ENCODE data around the gene WDFY3.

The WDFY3 gene

DNA sequence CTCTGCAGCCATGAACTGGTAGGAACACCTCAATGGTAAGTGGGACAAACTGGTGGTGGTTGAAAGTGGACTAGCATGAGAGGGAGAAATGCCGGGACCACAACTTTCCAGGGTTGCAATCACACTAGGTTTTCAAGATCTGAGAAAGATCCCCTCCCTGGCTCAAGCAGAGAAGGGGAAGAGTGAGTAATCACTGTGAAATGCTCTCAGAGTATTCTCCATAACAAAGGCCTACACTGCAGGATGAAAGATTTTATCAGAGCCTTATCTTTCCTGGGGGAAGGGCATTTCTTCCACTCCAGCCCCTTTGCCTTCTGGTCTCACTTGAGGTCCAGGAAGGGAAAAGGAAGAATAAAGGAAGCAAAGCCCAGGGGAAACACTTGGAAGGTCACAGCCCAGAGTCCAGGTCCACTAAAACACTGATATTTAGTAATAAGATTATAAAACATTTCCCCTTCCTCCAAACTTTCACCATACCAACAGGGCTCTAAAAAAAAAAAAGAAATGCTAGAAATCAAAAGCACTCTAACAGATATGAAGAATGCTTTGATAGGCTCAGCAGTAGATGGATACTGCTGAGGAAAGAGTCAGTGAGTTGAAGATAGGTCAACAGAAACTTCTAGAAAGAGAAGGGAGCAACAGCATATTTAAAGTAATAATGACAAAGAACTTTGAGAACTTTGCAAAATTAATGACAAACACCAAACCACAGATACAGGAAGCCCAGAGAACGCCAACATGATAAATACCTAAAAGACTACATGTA is 95.9 kb downstream of the WDFY3 start:
- H3K4me3 ChIP-seq (ENCODE audit: insufficient read depth, low read depth, low read length, poor library complexity, severe bottlenecking), result no peak overlapping the region
- no peaks in the 10 kb centered on the region for H3K9me3 ChIP-seq (ENCODE audit: control insufficient read depth, low read length)
- DNase-seq, result no peak
- no peaks in the 10 kb centered on the region for H3K36me3 ChIP-seq (ENCODE audit: control insufficient read depth, insufficient read depth, low read length)
- no peak overlapping the region for H3K27ac ChIP-seq (ENCODE audit: insufficient read depth, low read length, poor library complexity, severe bottlenecking)
- H3K27me3 ChIP-seq (replicated peaks; ENCODE audit: control insufficient read depth, insufficient read depth, low read length, poor library complexity, severe bottlenecking), result no peaks in the 10 kb centered on the region
- no peaks in the 10 kb centered on the region for H3K4me1 ChIP-seq (ENCODE audit: control insufficient read depth, insufficient read depth, low read length, poor library complexity, severe bottlenecking)

DNA sequence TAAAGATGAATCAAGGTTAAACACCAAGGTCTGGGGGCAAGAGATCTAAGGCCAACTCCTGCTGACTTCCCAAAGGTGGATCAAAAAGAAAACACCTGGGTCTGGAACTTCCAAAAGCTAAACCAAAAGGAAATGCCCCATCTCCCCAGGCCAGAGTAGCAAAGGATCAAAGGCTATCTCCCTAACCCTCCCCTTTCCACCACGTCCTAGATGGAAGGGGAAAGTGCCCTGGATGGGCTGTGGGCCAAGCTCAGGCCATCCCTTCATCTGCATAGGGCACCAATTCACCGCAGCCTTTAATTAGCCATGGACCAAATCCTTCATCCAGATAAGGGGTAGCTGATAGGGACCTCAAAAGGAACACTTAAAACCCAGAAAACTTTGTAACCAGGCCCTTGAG is 100.2 kb downstream of the WDFY3 start:
- no peaks in the 10 kb centered on the region for H3K9me3 ChIP-seq (ENCODE audit: control insufficient read depth, low read length)
- no peak for DNase-seq
- no peak overlapping the region for H3K4me3 ChIP-seq (ENCODE audit: insufficient read depth, low read depth, low read length, poor library complexity, severe bottlenecking)
- H3K36me3 ChIP-seq (ENCODE audit: control insufficient read depth, insufficient read depth, low read length), result no peaks in the 10 kb centered on the region
- no peak overlapping the region for H3K27ac ChIP-seq (ENCODE audit: insufficient read depth, low read length, poor library complexity, severe bottlenecking)
- H3K27me3 ChIP-seq (replicated peaks; ENCODE audit: control insufficient read depth, insufficient read depth, low read length, poor library complexity, severe bottlenecking), result no peaks in the 10 kb centered on the region
- H3K4me1 ChIP-seq (ENCODE audit: control insufficient read depth, insufficient read depth, low read length, poor library complexity, severe bottlenecking), result no peaks in the 10 kb centered on the region

DNA sequence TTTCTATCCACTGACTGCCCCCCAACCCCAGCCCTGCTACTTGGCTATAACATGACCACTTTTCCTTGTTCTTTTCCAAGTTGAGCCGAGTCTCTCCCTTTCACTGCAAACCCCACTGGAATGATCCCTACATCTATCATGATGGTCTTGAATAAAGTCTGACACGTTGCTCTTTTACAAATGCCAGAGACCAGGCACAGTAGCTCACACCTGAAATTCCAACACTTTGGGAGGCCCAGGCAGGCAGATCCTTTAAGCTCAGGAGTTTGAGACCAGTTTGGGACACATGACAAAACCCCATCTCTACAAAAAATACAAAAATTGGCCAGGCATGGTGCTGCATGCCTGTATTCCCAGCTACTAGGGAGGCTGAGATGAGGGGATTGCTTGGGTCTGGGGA is 100.9 kb downstream of the WDFY3 start:
- Histone ChIP-seq H3K36me3 (ENCODE audit: control insufficient read depth, insufficient read depth, low read length) (no peaks in the 10 kb centered on the region), H3K9me3 (ENCODE audit: control insufficient read depth, low read length) (no peaks in the 10 kb centered on the region), H3K4me1 (ENCODE audit: control insufficient read depth, insufficient read depth, low read length, poor library complexity, severe bottlenecking) (no peaks in the 10 kb centered on the region), H3K27me3 (replicated peaks; ENCODE audit: control insufficient read depth, insufficient read depth, low read length, poor library complexity, severe bottlenecking) (no peaks in the 10 kb centered on the region), H3K4me3 (ENCODE audit: insufficient read depth, low read depth, low read length, poor library complexity, severe bottlenecking) (no peak overlapping the region), H3K27ac (ENCODE audit: insufficient read depth, low read length, poor library complexity, severe bottlenecking) (no peak overlapping the region)
- DNase-seq, result no peak

DNA sequence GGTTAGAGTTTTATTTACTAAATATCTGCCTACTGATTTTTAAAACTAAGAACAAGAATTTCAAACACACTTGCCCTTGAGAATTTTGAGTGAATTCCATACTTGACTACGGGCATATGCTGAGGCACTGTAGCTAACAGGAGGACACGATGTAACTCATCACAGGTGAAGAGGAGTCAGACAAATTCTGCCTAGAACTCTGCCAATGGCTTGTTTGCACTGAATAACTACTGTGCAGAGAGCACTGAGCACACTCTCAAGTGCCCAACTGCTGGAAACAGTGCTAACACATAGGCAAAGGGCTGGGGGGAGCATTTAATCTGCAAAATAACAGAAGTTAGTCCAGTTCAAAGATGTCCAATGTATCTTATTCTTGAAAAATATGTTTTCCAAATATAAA is 104.4 kb downstream of the WDFY3 start:
- Histone ChIP-seq H3K27ac (ENCODE audit: insufficient read depth, low read length, poor library complexity, severe bottlenecking) (no peak overlapping the region), H3K4me1 (ENCODE audit: control insufficient read depth, insufficient read depth, low read length, poor library complexity, severe bottlenecking) (no peaks in the 10 kb centered on the region), H3K36me3 (ENCODE audit: control insufficient read depth, insufficient read depth, low read length) (no peaks in the 10 kb centered on the region), H3K4me3 (ENCODE audit: insufficient read depth, low read depth, low read length, poor library complexity, severe bottlenecking) (no peak overlapping the region), H3K27me3 (replicated peaks; ENCODE audit: control insufficient read depth, insufficient read depth, low read length, poor library complexity, severe bottlenecking) (no peaks in the 10 kb centered on the region), H3K9me3 (ENCODE audit: control insufficient read depth, low read length) (no peaks in the 10 kb centered on the region)
- no peak for DNase-seq

DNA sequence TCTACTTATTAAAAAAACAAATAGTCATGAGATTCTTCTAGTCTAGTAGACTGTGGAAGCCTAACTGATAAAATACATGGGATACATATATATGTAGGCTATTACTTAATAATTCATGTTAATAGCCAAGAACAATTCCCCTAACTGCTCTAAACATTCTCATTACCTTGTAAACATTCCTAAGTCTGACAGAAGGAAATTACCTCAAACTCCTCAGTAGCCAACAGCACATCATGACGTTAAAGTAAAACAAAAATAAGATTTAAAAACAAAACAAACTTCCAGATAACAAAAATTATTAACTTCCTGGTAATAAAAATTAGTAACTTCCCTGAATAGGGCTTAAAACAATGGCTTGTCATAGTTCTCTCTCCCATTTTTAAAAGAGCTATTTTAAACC is 109.2 kb downstream of the WDFY3 start:
- Histone ChIP-seq H3K4me1 (ENCODE audit: control insufficient read depth, insufficient read depth, low read length, poor library complexity, severe bottlenecking) (no peaks in the 10 kb centered on the region), H3K4me3 (ENCODE audit: insufficient read depth, low read depth, low read length, poor library complexity, severe bottlenecking) (no peak overlapping the region), H3K27me3 (replicated peaks; ENCODE audit: control insufficient read depth, insufficient read depth, low read length, poor library complexity, severe bottlenecking) (no peaks in the 10 kb centered on the region), H3K9me3 (ENCODE audit: control insufficient read depth, low read length) (no peaks in the 10 kb centered on the region), H3K27ac (ENCODE audit: insufficient read depth, low read length, poor library complexity, severe bottlenecking) (no peak overlapping the region), H3K36me3 (ENCODE audit: control insufficient read depth, insufficient read depth, low read length) (no peaks in the 10 kb centered on the region)
- DNase-seq, result no peak

DNA sequence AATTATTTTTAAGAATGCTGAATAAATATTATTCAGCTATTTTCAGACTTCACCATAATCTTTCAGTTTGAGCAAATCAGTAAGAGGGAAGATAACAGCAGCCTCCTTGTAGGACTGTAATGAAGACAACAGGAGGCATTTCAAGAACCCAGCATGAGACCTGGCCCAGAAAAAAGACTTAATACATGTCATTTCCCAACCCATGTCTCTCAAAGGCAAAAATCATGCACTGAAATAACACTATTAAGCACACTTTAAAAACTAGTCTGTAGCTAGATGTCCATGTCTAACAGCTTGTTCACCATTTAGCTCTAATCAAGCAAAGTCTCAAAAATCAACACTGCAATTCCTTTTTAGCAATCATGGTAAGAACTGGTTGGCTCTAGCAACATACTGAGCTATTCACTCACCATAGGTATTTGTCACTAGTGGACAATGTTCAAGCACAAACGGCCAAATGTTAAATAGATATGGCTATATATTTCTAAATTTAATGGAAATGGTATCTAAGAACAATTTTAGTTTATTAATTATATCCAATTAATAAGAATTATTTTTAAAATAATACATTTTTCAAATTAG is 109.9 kb downstream of the WDFY3 start:
- no peak overlapping the region for H3K27ac ChIP-seq (ENCODE audit: insufficient read depth, low read length, poor library complexity, severe bottlenecking)
- no peaks in the 10 kb centered on the region for H3K4me1 ChIP-seq (ENCODE audit: control insufficient read depth, insufficient read depth, low read length, poor library complexity, severe bottlenecking)
- H3K4me3 ChIP-seq (ENCODE audit: insufficient read depth, low read depth, low read length, poor library complexity, severe bottlenecking), result no peak overlapping the region
- H3K36me3 ChIP-seq (ENCODE audit: control insufficient read depth, insufficient read depth, low read length), result no peaks in the 10 kb centered on the region
- no peaks in the 10 kb centered on the region for H3K9me3 ChIP-seq (ENCODE audit: control insufficient read depth, low read length)
- no peaks in the 10 kb centered on the region for H3K27me3 ChIP-seq (replicated peaks; ENCODE audit: control insufficient read depth, insufficient read depth, low read length, poor library complexity, severe bottlenecking)
- DNase-seq, result no peak

DNA sequence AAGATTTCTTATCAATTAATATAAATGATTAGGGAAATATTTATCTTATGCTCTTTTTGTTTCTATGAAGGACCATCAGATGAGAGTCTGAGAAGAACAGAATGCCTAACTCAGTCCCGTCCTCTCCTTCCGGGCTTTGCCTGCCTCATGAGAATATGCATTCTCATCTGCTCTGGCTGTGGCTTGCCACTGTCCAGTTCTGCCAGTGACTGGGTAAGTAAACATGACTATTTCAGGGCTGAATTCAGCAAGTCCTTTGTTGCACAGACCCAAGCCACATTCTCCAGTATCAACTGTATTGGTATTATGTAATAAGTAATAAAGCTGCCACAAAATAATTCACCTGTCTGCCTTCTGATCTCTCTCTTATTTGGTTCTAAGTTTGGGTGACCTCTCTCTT is 110.7 kb downstream of the WDFY3 start:
- H3K27ac ChIP-seq (ENCODE audit: insufficient read depth, low read length, poor library complexity, severe bottlenecking), result no peak overlapping the region
- no peaks in the 10 kb centered on the region for H3K9me3 ChIP-seq (ENCODE audit: control insufficient read depth, low read length)
- H3K36me3 ChIP-seq (ENCODE audit: control insufficient read depth, insufficient read depth, low read length), result no peaks in the 10 kb centered on the region
- no peaks in the 10 kb centered on the region for H3K27me3 ChIP-seq (replicated peaks; ENCODE audit: control insufficient read depth, insufficient read depth, low read length, poor library complexity, severe bottlenecking)
- no peak overlapping the region for H3K4me3 ChIP-seq (ENCODE audit: insufficient read depth, low read depth, low read length, poor library complexity, severe bottlenecking)
- DNase-seq, result no peak
- H3K4me1 ChIP-seq (ENCODE audit: control insufficient read depth, insufficient read depth, low read length, poor library complexity, severe bottlenecking), result no peaks in the 10 kb centered on the region

DNA sequence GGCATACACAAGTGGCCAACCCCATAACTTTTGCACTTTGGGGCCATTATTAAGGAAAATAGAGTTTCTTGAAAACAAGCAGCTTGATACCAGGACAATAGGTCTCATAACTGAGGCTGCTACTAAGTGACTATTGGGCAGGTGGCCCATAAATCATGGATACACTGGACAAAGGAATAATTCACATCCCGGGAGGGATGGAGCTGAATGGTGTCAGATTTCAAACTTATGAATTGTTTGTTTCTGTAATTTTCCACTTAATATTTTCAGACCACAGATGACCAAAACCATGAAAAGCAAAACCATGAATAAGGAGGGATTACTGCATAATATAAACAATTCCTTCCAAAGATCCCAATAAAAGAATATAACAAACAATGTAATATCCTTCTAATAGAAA is 114.4 kb downstream of the WDFY3 start:
- H3K36me3 ChIP-seq (ENCODE audit: control insufficient read depth, insufficient read depth, low read length), result no peaks in the 10 kb centered on the region
- H3K27ac ChIP-seq (ENCODE audit: insufficient read depth, low read length, poor library complexity, severe bottlenecking), result no peak overlapping the region
- H3K9me3 ChIP-seq (ENCODE audit: control insufficient read depth, low read length), result no peaks in the 10 kb centered on the region
- H3K4me3 ChIP-seq (ENCODE audit: insufficient read depth, low read depth, low read length, poor library complexity, severe bottlenecking), result no peak overlapping the region
- DNase-seq, result no peak
- H3K4me1 ChIP-seq (ENCODE audit: control insufficient read depth, insufficient read depth, low read length, poor library complexity, severe bottlenecking), result no peaks in the 10 kb centered on the region
- H3K27me3 ChIP-seq (replicated peaks; ENCODE audit: control insufficient read depth, insufficient read depth, low read length, poor library complexity, severe bottlenecking), result no peaks in the 10 kb centered on the region

DNA sequence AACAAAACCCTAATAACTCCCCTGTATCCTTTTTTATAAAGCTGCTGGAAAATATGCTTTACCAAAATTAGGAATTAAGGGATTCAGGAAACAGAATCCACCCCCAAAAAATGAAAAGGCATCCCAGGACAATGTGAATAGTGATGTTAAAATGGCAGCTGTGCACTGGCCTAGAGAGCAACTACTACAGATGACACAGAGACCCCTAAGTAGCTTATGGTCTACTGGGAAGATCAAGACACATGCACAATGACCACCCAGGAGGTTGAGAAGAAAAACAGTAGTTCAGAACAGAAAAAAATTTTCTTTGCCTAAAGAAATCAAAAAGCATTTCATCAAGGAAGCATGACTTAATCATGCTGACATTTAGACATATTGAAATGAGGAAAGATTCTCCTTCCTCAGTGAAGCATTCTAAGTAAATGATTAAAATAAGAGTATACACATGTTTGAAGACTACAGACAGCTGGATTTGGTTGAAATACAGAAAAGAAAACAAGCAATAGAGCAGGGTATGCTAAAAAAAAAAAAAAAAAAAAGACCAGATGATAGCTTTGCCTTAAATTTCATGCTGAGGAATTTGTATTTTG is 117.3 kb downstream of the WDFY3 start:
- DNase-seq, result no peak
- H3K4me1 ChIP-seq (ENCODE audit: control insufficient read depth, insufficient read depth, low read length, poor library complexity, severe bottlenecking), result no peaks in the 10 kb centered on the region
- no peak overlapping the region for H3K4me3 ChIP-seq (ENCODE audit: insufficient read depth, low read depth, low read length, poor library complexity, severe bottlenecking)
- H3K27ac ChIP-seq (ENCODE audit: insufficient read depth, low read length, poor library complexity, severe bottlenecking), result no peak overlapping the region
- H3K9me3 ChIP-seq (ENCODE audit: control insufficient read depth, low read length), result no peaks in the 10 kb centered on the region
- no peaks in the 10 kb centered on the region for H3K27me3 ChIP-seq (replicated peaks; ENCODE audit: control insufficient read depth, insufficient read depth, low read length, poor library complexity, severe bottlenecking)
- no peaks in the 10 kb centered on the region for H3K36me3 ChIP-seq (ENCODE audit: control insufficient read depth, insufficient read depth, low read length)

DNA sequence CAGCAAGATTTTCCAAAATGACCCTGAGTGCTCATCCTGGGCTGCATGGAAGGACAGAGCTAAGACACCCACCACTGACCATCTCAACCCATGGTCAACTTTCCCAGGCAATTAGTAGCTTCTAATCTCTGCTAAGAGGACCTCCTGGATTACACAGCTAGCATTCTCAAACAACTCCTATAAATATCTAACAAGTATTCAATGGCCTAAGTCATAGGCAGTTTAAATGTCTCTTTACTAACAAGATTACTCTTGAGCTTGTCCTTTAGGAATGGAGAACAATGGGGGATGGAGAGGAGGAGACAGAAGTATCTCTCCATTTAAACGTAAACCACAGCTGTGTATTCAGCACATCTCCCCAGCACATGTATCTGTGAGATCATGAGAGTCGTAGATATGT is 118.1 kb downstream of the WDFY3 start:
- no peaks in the 10 kb centered on the region for H3K36me3 ChIP-seq (ENCODE audit: control insufficient read depth, insufficient read depth, low read length)
- no peaks in the 10 kb centered on the region for H3K9me3 ChIP-seq (ENCODE audit: control insufficient read depth, low read length)
- no peak overlapping the region for H3K4me3 ChIP-seq (ENCODE audit: insufficient read depth, low read depth, low read length, poor library complexity, severe bottlenecking)
- H3K27ac ChIP-seq (ENCODE audit: insufficient read depth, low read length, poor library complexity, severe bottlenecking), result no peak overlapping the region
- no peaks in the 10 kb centered on the region for H3K4me1 ChIP-seq (ENCODE audit: control insufficient read depth, insufficient read depth, low read length, poor library complexity, severe bottlenecking)
- DNase-seq, result no peak
- no peaks in the 10 kb centered on the region for H3K27me3 ChIP-seq (replicated peaks; ENCODE audit: control insufficient read depth, insufficient read depth, low read length, poor library complexity, severe bottlenecking)
